ENCODE measurements around the gene DNAJB11. TPM values are rescaled to one million over a fixed set of nuclear protein-coding genes. Genes with fewer than 3 reads are reported as not detected.
A peak's percentile ranks its signal among the peaks of the same experiment; 100 is the strongest.
"Not testable (repeated sequence)": the region's sequence is repeated elsewhere in the genome, so short reads cannot be mapped to it uniquely, and the experiment has no call there.

Gene DNAJB11
- total RNA-seq, 4 donors from 2014 or later = 22.9 to 42.1 (median 25.0) TPM

DNA sequence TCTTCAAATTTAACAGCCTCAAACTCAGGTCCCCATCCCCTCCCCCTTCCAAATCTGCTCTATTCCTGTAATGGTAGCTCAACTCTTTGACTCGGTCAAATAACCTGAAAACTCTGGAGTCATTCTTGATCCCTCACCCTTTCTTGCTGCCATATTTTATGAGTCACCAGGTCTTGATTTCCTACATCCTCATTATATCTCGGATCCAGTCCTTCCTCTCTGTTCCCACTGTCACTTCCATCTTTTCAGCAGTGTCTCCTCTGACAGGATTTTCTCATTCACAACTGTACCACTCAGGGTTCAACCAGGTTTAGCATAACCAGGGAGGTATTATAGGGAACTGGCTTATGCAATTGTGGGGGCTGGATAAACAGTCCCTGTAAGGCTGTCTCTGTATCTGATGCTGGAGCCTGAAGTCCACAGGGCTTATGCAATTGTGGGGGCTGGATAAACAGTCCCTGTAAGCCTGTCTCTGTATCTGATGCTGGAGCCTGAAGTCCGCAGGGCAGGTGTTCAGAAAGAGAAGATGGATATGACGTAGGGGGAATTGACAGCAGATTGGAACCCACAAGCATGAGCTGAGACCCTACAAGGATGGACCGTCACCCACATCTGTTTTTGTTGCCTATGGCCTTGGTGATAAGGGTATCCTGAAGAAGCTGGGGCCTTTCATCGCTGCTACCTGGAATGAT, 60.6 kb downstream of the DNAJB11 start:
- intact Hi-C loops (cut with DNase I) = no loop called here
- Histone ChIP-seq H3K27ac (replicated peaks in 1 of 4) (no peak overlapping the region), H3K4me3 (no peak overlapping the region), H3K36me3 (no peaks in the 10 kb centered on the region), H3K9me3 (no peaks in the 10 kb centered on the region), H3K27me3 (peaks cover 0 to 7% (median 0%) of the 10 kb centered on the region in 4 donors), H3K4me1 (no peaks in the 10 kb centered on the region)
- TF ChIP-seq POLR2A (IDR thresholded peaks at IDR 0.05; ENCODE audit: low read depth) (no peak), POLR2AphosphoS5 (IDR thresholded peaks at IDR 0.05) (no peak), EP300 (IDR thresholded peaks at IDR 0.05) (no peak)
- TF ChIP-seq, protein P1, sequence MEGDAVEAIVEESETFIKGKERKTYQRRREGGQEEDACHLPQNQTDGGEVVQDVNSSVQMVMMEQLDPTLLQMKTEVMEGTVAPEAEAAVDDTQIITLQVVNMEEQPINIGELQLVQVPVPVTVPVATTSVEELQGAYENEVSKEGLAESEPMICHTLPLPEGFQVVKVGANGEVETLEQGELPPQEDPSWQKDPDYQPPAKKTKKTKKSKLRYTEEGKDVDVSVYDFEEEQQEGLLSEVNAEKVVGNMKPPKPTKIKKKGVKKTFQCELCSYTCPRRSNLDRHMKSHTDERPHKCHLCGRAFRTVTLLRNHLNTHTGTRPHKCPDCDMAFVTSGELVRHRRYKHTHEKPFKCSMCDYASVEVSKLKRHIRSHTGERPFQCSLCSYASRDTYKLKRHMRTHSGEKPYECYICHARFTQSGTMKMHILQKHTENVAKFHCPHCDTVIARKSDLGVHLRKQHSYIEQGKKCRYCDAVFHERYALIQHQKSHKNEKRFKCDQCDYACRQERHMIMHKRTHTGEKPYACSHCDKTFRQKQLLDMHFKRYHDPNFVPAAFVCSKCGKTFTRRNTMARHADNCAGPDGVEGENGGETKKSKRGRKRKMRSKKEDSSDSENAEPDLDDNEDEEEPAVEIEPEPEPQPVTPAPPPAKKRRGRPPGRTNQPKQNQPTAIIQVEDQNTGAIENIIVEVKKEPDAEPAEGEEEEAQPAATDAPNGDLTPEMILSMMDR (IDR thresholded peaks at IDR 0.05) = no peak
- DNase-seq (ENCODE audit: extremely low spot score) = peak; percentile 62
- WGBS = 65% methylated on average over 6 of the region's 6 CpGs

DNA sequence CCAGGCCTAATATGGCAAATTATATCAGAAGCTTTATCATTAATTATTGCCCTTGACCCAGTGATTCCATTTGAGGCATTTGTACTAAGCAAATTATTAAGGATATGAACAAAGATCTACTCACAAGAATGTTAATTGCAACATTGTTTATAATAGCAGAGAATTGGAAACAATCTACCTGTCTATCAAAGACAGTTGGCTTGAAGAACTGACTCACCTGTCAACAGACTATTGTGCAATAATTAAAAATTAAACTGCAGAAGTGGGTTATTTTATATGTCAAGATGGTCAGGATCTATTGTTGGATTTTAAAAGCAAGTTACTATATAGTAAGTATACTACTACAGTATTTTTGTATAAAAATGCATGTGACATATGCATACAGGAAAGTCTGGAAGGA, 63.0 kb downstream of the DNAJB11 start:
- TF ChIP-seq, protein P1 (IDR thresholded peaks at IDR 0.05) = no peak
- TF ChIP-seq POLR2A (IDR thresholded peaks at IDR 0.05; ENCODE audit: low read depth) (no peak), POLR2AphosphoS5 (IDR thresholded peaks at IDR 0.05) (no peak), EP300 (IDR thresholded peaks at IDR 0.05) (no peak)
- H3K4me3 ChIP-seq = no peak overlapping the region
- H3K9me3 ChIP-seq = no peaks in the 10 kb centered on the region
- H3K4me1 ChIP-seq = no peaks in the 10 kb centered on the region
- no peaks in the 10 kb centered on the region for H3K36me3 ChIP-seq
- DNase-seq (ENCODE audit: extremely low spot score) = no peak
- no peak overlapping the region for H3K27ac ChIP-seq (replicated peaks in 1 of 4)
- intact Hi-C loops (cut with DNase I) = no loop called here
- peaks cover 0 to under 1% (median 0%) of the 10 kb centered on the region in 4 donors for H3K27me3 ChIP-seq

DNA sequence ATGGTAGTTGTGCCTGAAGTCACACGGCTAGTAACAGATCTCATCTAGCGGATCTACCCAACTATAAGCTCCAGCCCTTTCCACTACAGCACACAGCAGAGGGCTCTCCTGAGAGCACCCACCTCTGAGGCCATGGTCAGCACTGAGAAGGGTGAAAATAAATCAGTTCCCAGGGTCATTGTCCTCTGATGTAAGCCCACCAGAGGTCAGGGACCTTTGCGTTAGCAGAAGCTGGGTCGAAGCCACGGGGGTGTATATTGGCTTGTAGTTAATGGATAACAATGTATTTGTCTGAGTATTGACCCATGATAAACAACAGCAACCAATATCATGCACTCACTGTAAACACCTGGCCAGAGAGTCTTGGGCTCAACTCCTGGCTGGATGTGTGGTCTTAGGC, 63.7 kb downstream of the DNAJB11 start:
- H3K27ac ChIP-seq (replicated peaks in 1 of 4); intact Hi-C loops (cut with DNase I); DNase-seq (ENCODE audit: extremely low spot score); H3K4me3 ChIP-seq; H3K9me3 ChIP-seq; H3K36me3 ChIP-seq; H3K4me1 ChIP-seq; H3K27me3 ChIP-seq: not testable (repeated sequence)
- WGBS = 93% methylated on average over 5 of the region's 5 CpGs

Small RNA genes within 50 kb of the gene (small RNA-seq; reads per million reads assigned to genes)
- 0 reads per million in 3 donors for gene RF00017

Other genes starting within 250 kb of the DNAJB11 start
- gene DGKG, start 208.5 kb upstream of the DNAJB11 start, total RNA-seq = 100 to 1,000 TPM in 2 of 4 donors, 10 to 100 TPM in 2; 75.0 to 169 (median 104) TPM
- 1 to 10 TPM in 3 of 4 donors, under 1 TPM in 1; 0.32 to 2.1 (median 1.6) TPM for gene CRYGS, start 26.3 kb upstream of the DNAJB11 start, total RNA-seq
- 10 to 100 TPM in 3 of 4 donors, 1 to 10 TPM in 1; 9.9 to 13.2 (median 11.5) TPM for gene TBCCD1, start 3.4 kb upstream of the DNAJB11 start, total RNA-seq
- not detected for gene AHSG, start 42.3 kb downstream of the DNAJB11 start, total RNA-seq
- not detected for gene FETUB, start 69.7 kb downstream of the DNAJB11 start, total RNA-seq
- gene HRG, start 95.3 kb downstream of the DNAJB11 start, total RNA-seq = not detected
- gene KNG1, start 146.6 kb downstream of the DNAJB11 start, total RNA-seq = not detected
- 100 to 1,000 TPM; 312 to 516 (median 413) TPM for gene EIF4A2, start 212.9 kb downstream of the DNAJB11 start, total RNA-seq
- 10 to 100 TPM; 12.1 to 12.9 (median 12.5) TPM for gene RFC4, start 235.8 kb downstream of the DNAJB11 start, total RNA-seq

All from esophagus muscularis mucosa (tissue), 4 donors.